CD4-positive, alpha-beta memory T cell (primary cell): ENCODE measurements around the gene FGFR4. TPM values are rescaled to one million over a fixed set of nuclear protein-coding genes. Genes with fewer than 3 reads are reported as not detected.
"Not testable (repeated sequence)": the region's sequence is repeated elsewhere in the genome, so short reads cannot be mapped to it uniquely, and the experiment has no call there.

Source experiments
- CTCF ChIA-PET: fragments of 350-600 bp; sonication (Branson Sonifier 250); formaldehyde crosslinking; loops from one replicate; lab custom pipeline; 2021; ENCODE audit warnings: inconsistent platforms; ENCODE audit not compliant: partially characterized antibody; lab: Charles Lee
- POLR2A ChIA-PET: fragments of 350-600 bp; sonication (Branson Sonifier 250); formaldehyde crosslinking; loops from one replicate; lab custom pipeline; 2021; ENCODE audit not compliant: partially characterized antibody; lab: Charles Lee
- DNase-seq, 5 donors: peaks; one replicate each; pipeline versions ENCODE4 v3.0.0 to v3.0.0-alpha.2; 2020 to 2022; ENCODE audit warnings: mixed read lengths in 1 of 5
- H3K27ac ChIP-seq: one replicate; pipeline ENCODE4 v1.7.0; 2013; ENCODE audit warnings: low read depth, low read length
- H3K27me3 ChIP-seq: 2 replicates; pipeline ENCODE4 v1.7.0; 2013; ENCODE audit warnings: mild to moderate bottlenecking, low read length, moderate library complexity; ENCODE audit not compliant: insufficient read depth
- H3K36me3 ChIP-seq: 2 replicates; pipeline ENCODE4 v1.7.0; 2013; ENCODE audit warnings: mild to moderate bottlenecking, low read length, moderate library complexity; ENCODE audit not compliant: insufficient read depth
- H3K4me1 ChIP-seq: 2 replicates; pipeline ENCODE4 v1.7.0; 2013; ENCODE audit warnings: mild to moderate bottlenecking, low read length, moderate library complexity; ENCODE audit not compliant: insufficient read depth
- H3K4me3 ChIP-seq, 2 donors: one replicate each; pipeline ENCODE4 v1.7.0; 2013; ENCODE audit warnings: low read length in 2 of 2, mild to moderate bottlenecking in 1 of 2
- H3K9me3 ChIP-seq, 2 donors: one replicate each; pipeline ENCODE4 v1.7.0; 2013; ENCODE audit warnings: low read length in 2 of 2, control low read depth in 1 of 2; ENCODE audit not compliant: control insufficient read depth in 1 of 2
- H3K27ac Mint-ChIP-seq, 7 donors: one replicate each; pipeline ENCODE4 v1.8.0; 2020 to 2021; ENCODE audit warnings: mixed read lengths in 7 of 7, mild to moderate bottlenecking in 6 of 7, inconsistent platforms in 3 of 7, moderate library complexity in 3 of 7
- H3K27me3 Mint-ChIP-seq, 2 donors: one replicate each; pipeline ENCODE4 v1.8.0; 2020 to 2021; ENCODE audit warnings: mixed read lengths in 2 of 2
- H3K36me3 Mint-ChIP-seq, 2 donors: one replicate each; pipeline ENCODE4 v1.8.0; 2020 to 2021; ENCODE audit warnings: mixed read lengths in 2 of 2, inconsistent platforms in 1 of 2, mild to moderate bottlenecking in 1 of 2
- H3K4me1 Mint-ChIP-seq, 4 donors: one replicate each; pipeline ENCODE4 v1.8.0; 2020 to 2021; ENCODE audit warnings: mixed read lengths in 4 of 4, mild to moderate bottlenecking in 1 of 4
- H3K4me3 Mint-ChIP-seq, 8 donors: one replicate each; pipeline ENCODE4 v1.8.0; 2020 to 2021; ENCODE audit warnings: mixed read lengths in 8 of 8, mild to moderate bottlenecking in 7 of 8, moderate library complexity in 6 of 8, inconsistent platforms in 3 of 8
- H3K9me3 Mint-ChIP-seq, 8 donors: one replicate each; pipeline ENCODE4 v1.8.0; 2020 to 2021; ENCODE audit warnings: mixed read lengths in 8 of 8, mild to moderate bottlenecking in 5 of 8, inconsistent platforms in 3 of 8, moderate library complexity in 1 of 8
- intact Hi-C: fragments of 100-400 bp; cut with micrococcal nuclease; formaldehyde crosslinking; loops from one replicate; pipeline ENCODE4 v1.15.1; 2023
- polyA plus RNA-seq, 2 donors: library from polyadenylated mRNA; unstranded; fragments of 300-500 nt; fragmentation: Illumina TruSeq; gene quantifications; one replicate each; pipeline ENCODE4 v1.2.3, GENCODE V29; 2021
- total RNA-seq, 2 experiments: library from RNA; stranded (reverse); gene quantifications; one replicate each; pipeline ENCODE4 v1.2.3, GENCODE V29; 2021

FGFR4 gene
- total and polyA plus RNA-seq, 4 experiments from 2014 or later, result 2.2 to 3.0 TPM; not detected in 2

DNA sequence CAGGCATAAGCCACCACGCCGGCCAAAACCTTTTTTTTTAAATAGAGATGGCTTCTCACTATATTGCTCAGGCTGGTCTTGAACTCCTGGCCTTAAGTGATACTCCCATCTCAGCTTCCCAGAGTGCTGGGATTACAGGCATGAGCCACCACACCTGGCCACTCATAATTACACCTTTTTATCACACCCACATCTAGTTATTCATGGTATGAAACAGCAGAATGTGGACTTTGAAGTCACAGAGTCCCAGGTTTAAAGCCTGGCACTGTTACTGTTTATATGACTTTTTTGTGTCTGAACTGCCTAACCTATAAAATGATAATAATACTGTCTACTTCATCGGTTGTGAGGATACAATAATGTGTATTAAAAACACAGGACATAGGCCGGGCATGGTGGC lies 41.1 kb upstream of the FGFR4 start:
- Histone ChIP-seq H3K4me3 (no peak overlapping the region), H3K27me3 (no peaks in the 10 kb centered on the region), H3K9me3 (no peaks in the 10 kb centered on the region), H3K27ac (no peak overlapping the region), H3K4me1 (no peaks in the 10 kb centered on the region), H3K36me3 (peaks cover 35% of the 10 kb centered on the region)
- Mint-ChIP-seq H3K9me3 (no peaks in the 10 kb centered on the region), H3K36me3 (peaks cover 26 to 65% of the 10 kb centered on the region in 2 donors), H3K4me1 (peaks cover 0 to 3% (median 0%) of the 10 kb centered on the region in 4 donors), H3K27ac (no peak overlapping the region), H3K27me3 (no peaks in the 10 kb centered on the region), H3K4me3 (no peak overlapping the region)
- no peak for DNase-seq
- ChIA-PET CTCF (no interaction called here), POLR2A (no interaction called here)
- intact Hi-C loops, result no loop called here

DNA sequence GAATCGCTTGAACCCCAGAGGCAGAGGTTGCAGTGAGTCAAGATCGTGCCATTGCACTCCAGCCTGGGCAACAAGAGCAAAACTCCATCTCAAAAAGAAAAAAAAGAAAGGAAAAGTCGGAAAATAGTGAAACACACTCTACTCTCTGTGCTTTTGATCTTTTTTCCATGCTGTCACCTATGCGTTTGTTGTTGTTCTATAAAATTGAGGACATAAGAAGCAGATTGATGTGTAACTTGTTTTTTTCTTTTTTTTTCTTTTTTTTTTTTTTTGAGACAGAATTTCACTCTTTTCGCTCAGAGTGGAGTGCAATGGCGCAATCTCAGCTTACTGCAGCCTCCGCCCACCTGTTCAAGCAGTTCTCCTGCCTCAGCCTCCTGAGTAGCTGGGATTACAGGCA lies 38.2 kb upstream of the FGFR4 start:
- not testable (repeated sequence) for H3K27me3 Mint-ChIP-seq, H3K4me1 Mint-ChIP-seq
- CTCF ChIA-PET, result interaction anchor here (0.7 kb wide), 1 partner anchor 22 kb away, joined by 3 read pairs; no protein-coding TSS in a partner anchor

DNA sequence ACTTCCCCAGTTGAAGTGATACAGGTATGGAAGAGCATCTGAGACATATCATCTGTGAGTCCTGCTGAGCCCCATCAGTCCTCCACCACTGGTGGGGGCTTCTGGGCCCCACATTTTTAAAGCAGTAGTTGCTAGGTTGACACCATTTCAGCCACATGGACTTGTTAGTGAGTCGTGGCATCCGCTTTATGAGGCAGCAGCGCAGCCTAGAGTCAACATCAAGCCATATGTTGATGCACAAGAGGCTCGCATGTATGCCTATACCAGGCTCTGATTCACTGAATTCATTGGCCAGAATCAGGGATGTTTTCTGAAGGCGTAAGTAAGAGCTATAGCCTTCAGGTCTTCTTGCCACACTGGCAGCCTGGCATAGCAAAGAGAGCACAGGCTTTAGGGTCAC lies 37.4 kb upstream of the FGFR4 start:
- POLR2A ChIA-PET, result no interaction called here
- DNase-seq, result no peak
- peaks cover 32% of the 10 kb centered on the region for H3K36me3 ChIP-seq
- H3K4me1 Mint-ChIP-seq, result peaks cover 0 to 3% (median 0%) of the 10 kb centered on the region in 4 donors
- no peaks in the 10 kb centered on the region for H3K9me3 Mint-ChIP-seq
- no peaks in the 10 kb centered on the region for H3K9me3 ChIP-seq
- intact Hi-C loops, result no loop called here
- peaks cover 32 to 54% of the 10 kb centered on the region in 2 donors for H3K36me3 Mint-ChIP-seq
- H3K4me1 ChIP-seq, result no peaks in the 10 kb centered on the region
- no peak overlapping the region for H3K4me3 Mint-ChIP-seq
- CTCF ChIA-PET, result interaction anchor here (0.7 kb wide), 1 partner anchor 21 kb away, joined by 3 read pairs; no protein-coding TSS in a partner anchor
- no peak overlapping the region for H3K27ac ChIP-seq
- H3K27me3 ChIP-seq, result no peaks in the 10 kb centered on the region
- H3K27ac Mint-ChIP-seq, result no peak overlapping the region
- H3K27me3 Mint-ChIP-seq, result no peaks in the 10 kb centered on the region
- no peak overlapping the region for H3K4me3 ChIP-seq

More for the DNA sequence above, 38.2 kb upstream of the FGFR4 start:
- H3K4me3 Mint-ChIP-seq, intact Hi-C loops, H3K27ac Mint-ChIP-seq, H3K9me3 Mint-ChIP-seq, H3K27ac ChIP-seq, POLR2A ChIA-PET, H3K9me3 ChIP-seq, DNase-seq, H3K4me3 ChIP-seq, H3K4me1 ChIP-seq, H3K27me3 ChIP-seq: not testable (repeated sequence)
- H3K36me3 ChIP-seq, result peaks cover 34% of the 10 kb centered on the region
- peaks cover 29 to 58% of the 10 kb centered on the region in 2 donors for H3K36me3 Mint-ChIP-seq

DNA sequence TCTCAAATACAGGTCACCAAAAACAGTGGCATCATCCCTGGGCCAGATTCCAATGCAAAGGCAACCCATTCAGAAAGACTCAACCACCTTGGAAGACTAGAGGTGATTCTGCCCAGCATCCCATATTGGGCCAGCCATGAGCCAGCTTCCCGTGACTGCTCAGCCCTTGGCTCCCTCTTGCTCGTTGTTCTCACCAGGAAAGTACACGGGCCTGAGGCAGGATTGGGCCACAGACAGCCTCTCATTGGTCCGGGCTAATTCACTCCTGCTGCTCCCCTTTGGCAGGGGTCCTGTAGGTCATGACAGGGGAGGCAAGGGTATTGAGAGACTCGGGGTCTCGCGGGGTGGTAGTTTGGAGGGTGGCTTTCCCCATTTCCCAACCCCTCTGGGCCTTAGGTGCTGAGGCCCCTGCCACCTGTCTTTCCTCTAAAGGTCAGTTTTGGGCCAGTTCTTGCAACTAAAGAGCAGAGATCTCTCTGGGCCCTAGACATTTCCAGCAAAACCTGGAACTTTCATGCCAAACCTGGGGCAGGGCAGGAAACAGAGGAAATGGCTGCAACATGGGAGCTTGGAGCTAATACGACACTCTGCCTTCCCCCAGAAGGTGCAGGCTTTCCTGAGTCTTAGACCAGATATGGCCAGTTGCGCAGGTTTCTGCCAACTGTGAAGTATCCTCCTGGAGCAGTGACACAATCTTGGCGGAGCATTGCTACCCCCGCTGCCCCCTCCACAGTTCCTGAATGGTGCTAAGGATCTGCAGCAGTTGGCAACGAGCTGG lies 22.0 kb upstream of the FGFR4 start:
- H3K36me3 ChIP-seq, result peaks cover 23% of the 10 kb centered on the region
- no peak for DNase-seq
- ChIA-PET CTCF (interaction anchor here (1.9 kb wide), 1 partner anchor 9 kb away, joined by 10 read pairs; no protein-coding TSS in a partner anchor), POLR2A (no interaction called here)
- H3K4me1 ChIP-seq, result no peaks in the 10 kb centered on the region
- no peaks in the 10 kb centered on the region for H3K27me3 ChIP-seq
- H3K27me3 Mint-ChIP-seq, result no peaks in the 10 kb centered on the region
- intact Hi-C loops, result no loop called here
- H3K36me3 Mint-ChIP-seq, result peaks cover 21 to 49% of the 10 kb centered on the region in 2 donors
- no peaks in the 10 kb centered on the region for H3K9me3 Mint-ChIP-seq
- no peak overlapping the region for H3K27ac Mint-ChIP-seq
- H3K4me1 Mint-ChIP-seq, result no peaks in the 10 kb centered on the region
- no peak overlapping the region for H3K4me3 ChIP-seq
- no peak overlapping the region for H3K4me3 Mint-ChIP-seq
- no peaks in the 10 kb centered on the region for H3K9me3 ChIP-seq
- H3K27ac ChIP-seq, result no peak overlapping the region

DNA sequence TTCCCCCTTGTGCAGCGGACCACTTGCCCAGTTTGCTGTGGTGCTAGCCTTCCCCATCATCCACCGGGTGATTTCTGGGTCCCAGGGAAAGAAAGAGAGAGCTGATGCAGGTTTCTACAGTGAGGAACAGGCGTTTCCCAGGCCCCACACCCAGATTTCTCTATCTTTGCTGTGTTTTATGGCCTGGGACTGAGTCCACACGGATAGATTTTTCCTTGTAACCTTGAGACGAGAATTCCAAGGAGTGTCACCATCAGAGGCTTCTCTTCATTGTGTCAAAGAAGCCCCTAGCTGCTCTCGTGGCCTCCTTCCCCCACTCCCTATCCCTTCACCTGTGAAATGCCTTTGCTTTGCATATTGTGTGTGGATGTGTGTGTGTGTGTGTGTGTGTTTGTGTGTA lies 21.2 kb upstream of the FGFR4 start:
- intact Hi-C loops, result no loop called here
- Histone ChIP-seq H3K4me3 (no peak overlapping the region), H3K27ac (no peak overlapping the region), H3K4me1 (no peaks in the 10 kb centered on the region), H3K36me3 (peaks cover 23% of the 10 kb centered on the region), H3K27me3 (no peaks in the 10 kb centered on the region), H3K9me3 (no peaks in the 10 kb centered on the region)
- Mint-ChIP-seq H3K27me3 (no peaks in the 10 kb centered on the region), H3K9me3 (no peaks in the 10 kb centered on the region), H3K4me1 (no peaks in the 10 kb centered on the region), H3K4me3 (no peak overlapping the region), H3K36me3 (peaks cover 19 to 46% of the 10 kb centered on the region in 2 donors), H3K27ac (peak overlapping the region in 2 of 7 donors; percentile 53 to 61)
- ChIA-PET POLR2A (no interaction called here), CTCF (interaction anchor here (0.9 to 1.9 kb wide), 2 partner anchors 8 to 47 kb away, joined by 3 to 10 read pairs; no protein-coding TSS in a partner anchor)
- DNase-seq, result no peak

DNA sequence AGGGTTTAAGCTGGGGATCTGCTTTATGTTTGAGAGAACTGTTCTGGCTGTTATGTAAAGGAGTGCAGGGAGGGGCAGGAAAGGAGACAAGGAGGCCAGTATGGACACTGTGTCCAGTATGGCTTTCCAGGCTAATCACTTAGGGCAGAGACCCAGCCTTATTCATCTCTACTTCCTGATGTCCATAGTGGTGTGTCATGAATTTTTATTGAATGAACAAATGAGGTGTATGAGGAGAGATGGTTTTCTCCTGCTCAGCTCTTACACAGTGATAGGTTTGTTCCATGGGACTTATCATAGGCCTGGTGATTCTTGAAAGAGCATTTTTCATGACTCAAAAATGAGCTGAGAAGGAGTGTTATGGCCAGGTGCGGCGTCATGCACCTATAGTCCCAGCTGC lies 20.5 kb upstream of the FGFR4 start:
- H3K27ac Mint-ChIP-seq, result peak overlapping the region in 1 of 7 donors; percentile 48
- no peak overlapping the region for H3K4me3 Mint-ChIP-seq
- Histone ChIP-seq H3K9me3 (no peaks in the 10 kb centered on the region), H3K4me1 (no peaks in the 10 kb centered on the region), H3K27ac (no peak overlapping the region), H3K4me3 (no peak overlapping the region), H3K27me3 (no peaks in the 10 kb centered on the region), H3K36me3 (peaks cover 23% of the 10 kb centered on the region)
- no peaks in the 10 kb centered on the region for H3K4me1 Mint-ChIP-seq
- no peak for DNase-seq
- intact Hi-C loops, result no loop called here
- ChIA-PET CTCF (interaction anchor here (0.9 kb wide), 1 partner anchor 46 kb away, joined by 3 read pairs; no protein-coding TSS in a partner anchor), POLR2A (no interaction called here)
- peaks cover 19 to 46% of the 10 kb centered on the region in 2 donors for H3K36me3 Mint-ChIP-seq
- H3K27me3 Mint-ChIP-seq, result no peaks in the 10 kb centered on the region
- no peaks in the 10 kb centered on the region for H3K9me3 Mint-ChIP-seq

DNA sequence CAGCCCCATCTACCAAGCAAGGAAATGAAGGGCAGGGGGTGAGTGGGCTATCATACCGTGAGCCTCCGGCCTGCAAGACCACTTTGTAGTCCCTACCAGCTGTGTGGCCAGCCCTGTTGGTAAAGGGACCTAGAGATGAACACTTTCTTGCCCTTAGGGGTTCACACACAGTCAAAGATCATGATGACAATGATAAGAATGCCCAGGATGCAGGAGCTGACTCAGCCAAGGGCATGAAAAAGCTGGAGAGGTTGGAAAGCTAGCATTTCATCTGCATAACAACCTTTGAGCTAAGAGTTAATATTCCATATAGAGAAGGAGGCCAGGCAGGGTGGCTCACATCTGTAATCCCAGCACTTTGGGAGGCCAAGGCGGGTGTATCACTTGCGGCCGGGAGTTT lies 19.2 kb upstream of the FGFR4 start:
- intact Hi-C loops, result no loop called here
- Histone ChIP-seq H3K36me3 (peaks cover 18% of the 10 kb centered on the region), H3K9me3 (no peaks in the 10 kb centered on the region), H3K27me3 (no peaks in the 10 kb centered on the region), H3K4me1 (no peaks in the 10 kb centered on the region), H3K4me3 (no peak overlapping the region), H3K27ac (no peak overlapping the region)
- peaks cover 4 to 5% (median 4%) of the 10 kb centered on the region in 4 donors for H3K4me1 Mint-ChIP-seq
- H3K27me3 Mint-ChIP-seq, result no peaks in the 10 kb centered on the region
- H3K27ac Mint-ChIP-seq, result no peak overlapping the region
- peaks cover 10 to 44% of the 10 kb centered on the region in 2 donors for H3K36me3 Mint-ChIP-seq
- ChIA-PET CTCF (interaction anchor here (8.2 kb wide), 1 partner anchor 44 kb away, joined by 93 read pairs; no protein-coding TSS in a partner anchor), POLR2A (no interaction called here)
- no peaks in the 10 kb centered on the region for H3K9me3 Mint-ChIP-seq
- no peak overlapping the region for H3K4me3 Mint-ChIP-seq
- DNase-seq, result no peak
